Raji (cell line): ENCODE results near the gene ACTL8.

ENCODE experiments used
- POLR2A ChIP-seq: IDR thresholded peaks from 2 replicates; pipeline ENCODE4 v1.6.1; 2011; ENCODE audit warnings: low read depth, low read length, control low read depth; ENCODE audit not compliant: insufficient read depth

The ACTL8 gene

GRCh38 chr1:17799642-17800041, 44.5 kb downstream of the ACTL8 start:
- TF ChIP-seq POLR2A, result no peak

- TF ChIP-seq POLR2A, result no peak
Observed at GRCh38 chr1:17802164-17802563, 47.0 kb downstream of the ACTL8 start.

GRCh38 chr1:17802945-17803344, 47.8 kb downstream of the ACTL8 start:
- no peak for TF ChIP-seq POLR2A

GRCh38 chr1:17805869-17806684, 50.9 kb downstream of the ACTL8 start:
- TF ChIP-seq POLR2A, result no peak

- TF ChIP-seq POLR2A, result no peak
Observed at GRCh38 chr1:17808816-17809215, 53.7 kb downstream of the ACTL8 start.

GRCh38 chr1:17810668-17811067, 55.5 kb downstream of the ACTL8 start:
- TF ChIP-seq POLR2A, result no peak

- TF ChIP-seq POLR2A, result no peak
Observed at GRCh38 chr1:17816511-17816910, 61.4 kb downstream of the ACTL8 start.

- TF ChIP-seq POLR2A, result no peak
Observed at GRCh38 chr1:17819129-17819802, 64.1 kb downstream of the ACTL8 start.

- no peak for TF ChIP-seq POLR2A
Observed at GRCh38 chr1:17820198-17820597, 65.1 kb downstream of the ACTL8 start.

- TF ChIP-seq POLR2A, result no peak
Observed at GRCh38 chr1:17822741-17823426, 67.8 kb downstream of the ACTL8 start.

- TF ChIP-seq POLR2A, result no peak
Observed at GRCh38 chr1:17825273-17826164, 70.4 kb downstream of the ACTL8 start.

GRCh38 chr1:17826165-17826488, 71.0 kb downstream of the ACTL8 start:
- TF ChIP-seq POLR2A, result no peak

- no peak for TF ChIP-seq POLR2A
Observed at GRCh38 chr1:17828991-17829390, 73.9 kb downstream of the ACTL8 start.

GRCh38 chr1:17829579-17829978, 74.4 kb downstream of the ACTL8 start:
- no peak for TF ChIP-seq POLR2A

- no peak for TF ChIP-seq POLR2A
Observed at GRCh38 chr1:17831597-17831996, 76.5 kb downstream of the ACTL8 start.
